Endothelial cell (in vitro differentiated cells): ENCODE results near the gene PIP4K2C. TPM values are rescaled to one million over a fixed set of nuclear protein-coding genes. Genes with fewer than 3 reads are reported as not detected.

Source experiments
- DNase-seq: peaks from one replicate; pipeline ENCODE4 v3.0.0; 2021; ENCODE audit warnings: low spot score
- H3K27ac Mint-ChIP-seq: one replicate; pipeline ENCODE4 v1.8.0; 2021; ENCODE audit warnings: mixed read lengths, inconsistent platforms; ENCODE audit not compliant: unreplicated experiment
- H3K27me3 Mint-ChIP-seq: one replicate; pipeline ENCODE4 v1.8.0; 2021; ENCODE audit warnings: mild to moderate bottlenecking, moderate library complexity, mixed read lengths, inconsistent platforms; ENCODE audit not compliant: unreplicated experiment
- H3K36me3 Mint-ChIP-seq: one replicate; pipeline ENCODE4 v1.8.0; 2021; ENCODE audit warnings: mild to moderate bottlenecking, low read depth, mixed read lengths, inconsistent platforms; ENCODE audit not compliant: unreplicated experiment
- H3K4me1 Mint-ChIP-seq: one replicate; pipeline ENCODE4 v1.8.0; 2021; ENCODE audit warnings: mild to moderate bottlenecking, mixed read lengths, inconsistent platforms; ENCODE audit not compliant: unreplicated experiment
- H3K4me3 Mint-ChIP-seq: one replicate; pipeline ENCODE4 v1.8.0; 2021; ENCODE audit warnings: mild to moderate bottlenecking, mixed read lengths, inconsistent platforms; ENCODE audit not compliant: unreplicated experiment
- H3K9me3 Mint-ChIP-seq: one replicate; pipeline ENCODE4 v1.8.0; 2021; ENCODE audit warnings: mixed read lengths, inconsistent platforms; ENCODE audit not compliant: unreplicated experiment
- CTCF ChIP-seq: fragments of 200-600 bp; sonication (generic); IDR thresholded peaks from one replicate; pipeline ENCODE4 v1.5.0; 2021; ENCODE audit warnings: antibody characterized with exemption; ENCODE audit not compliant: unreplicated experiment
- total RNA-seq: library from RNA; stranded (reverse); fragmentation: NEBNext Ultra II Directional; extraction: Animal tissue kit (Norgen Biotek cat#: 25700); gene quantifications from one replicate; pipeline ENCODE4 v1.2.1, GENCODE V29; 2021; ENCODE audit not compliant: unreplicated experiment

Gene PIP4K2C
- total RNA-seq, 1 donor from 2014 or later = 18.5 TPM

- H3K27ac Mint-ChIP-seq = no peak overlapping the region
- DNase-seq = no peak
- no peaks in the 10 kb centered on the region for H3K36me3 Mint-ChIP-seq
- peaks cover 10% of the 10 kb centered on the region for H3K27me3 Mint-ChIP-seq
- no peaks in the 10 kb centered on the region for H3K9me3 Mint-ChIP-seq
- peaks cover 5% of the 10 kb centered on the region for H3K4me1 Mint-ChIP-seq
- TF ChIP-seq CTCF = no peak
- H3K4me3 Mint-ChIP-seq = no peak overlapping the region
Measured at GRCh38 chr12:57552306-57552651, 38.7 kb upstream of the PIP4K2C start.

- TF ChIP-seq CTCF = no peak
- H3K36me3 Mint-ChIP-seq = no peaks in the 10 kb centered on the region
- no peak for DNase-seq
- no peaks in the 10 kb centered on the region for H3K9me3 Mint-ChIP-seq
- peaks cover 10% of the 10 kb centered on the region for H3K27me3 Mint-ChIP-seq
- H3K4me3 Mint-ChIP-seq = no peak overlapping the region
- H3K4me1 Mint-ChIP-seq = peaks cover 4% of the 10 kb centered on the region
- H3K27ac Mint-ChIP-seq = no peak overlapping the region
Measured at GRCh38 chr12:57552835-57553313, 38.1 kb upstream of the PIP4K2C start.

- DNase-seq = no peak
- H3K27me3 Mint-ChIP-seq = peaks cover 10% of the 10 kb centered on the region
- H3K9me3 Mint-ChIP-seq = no peaks in the 10 kb centered on the region
- H3K27ac Mint-ChIP-seq = no peak overlapping the region
- H3K4me1 Mint-ChIP-seq = peaks cover 4% of the 10 kb centered on the region
- TF ChIP-seq CTCF = no peak
- no peak overlapping the region for H3K4me3 Mint-ChIP-seq
- no peaks in the 10 kb centered on the region for H3K36me3 Mint-ChIP-seq
Measured at GRCh38 chr12:57553343-57554202, 37.4 kb upstream of the PIP4K2C start.

DNA sequence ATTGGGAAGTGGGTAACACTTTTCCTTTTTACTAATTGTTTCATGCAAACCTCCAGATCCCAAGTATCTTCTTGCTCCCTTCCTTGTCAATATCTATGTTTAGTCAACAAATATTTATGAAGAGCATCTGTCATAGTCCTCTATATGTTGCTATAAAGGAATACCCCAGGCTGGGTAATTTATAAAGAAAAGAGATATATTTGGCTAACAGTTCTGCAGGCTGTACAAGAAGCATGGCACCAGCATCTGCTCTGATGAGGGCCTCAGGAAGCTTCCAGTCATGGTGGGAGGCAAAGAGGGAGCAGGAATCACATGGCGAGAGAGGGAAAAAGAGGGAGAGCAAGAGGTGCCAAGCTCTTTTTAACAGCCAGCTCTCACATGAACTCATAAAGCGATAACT, 36.5 kb upstream of the PIP4K2C start:
- no peak overlapping the region for H3K27ac Mint-ChIP-seq
- no peaks in the 10 kb centered on the region for H3K9me3 Mint-ChIP-seq
- no peak for DNase-seq
- H3K4me1 Mint-ChIP-seq = peaks cover under 1% of the 10 kb centered on the region
- TF ChIP-seq CTCF = no peak
- peaks cover 8% of the 10 kb centered on the region for H3K27me3 Mint-ChIP-seq
- no peak overlapping the region for H3K4me3 Mint-ChIP-seq
- no peaks in the 10 kb centered on the region for H3K36me3 Mint-ChIP-seq

DNA sequence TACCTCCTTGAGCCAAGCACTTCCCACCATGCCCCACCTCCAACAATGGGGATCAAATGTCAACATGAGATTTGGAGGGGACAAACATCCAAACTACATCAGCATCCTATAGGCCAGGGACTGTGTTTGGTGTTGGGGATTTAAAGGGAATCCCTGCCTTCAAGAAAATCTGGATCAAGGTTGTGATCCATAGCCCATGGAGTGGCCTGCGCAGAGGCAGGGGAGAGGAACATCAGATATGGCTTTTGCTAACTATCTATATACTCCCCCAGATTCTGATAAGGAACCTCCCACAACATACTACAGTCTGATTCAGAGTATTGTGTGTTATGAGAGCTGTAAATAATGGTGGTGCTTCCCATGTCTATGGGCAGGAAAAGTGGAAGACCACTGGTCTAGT, 36.1 kb upstream of the PIP4K2C start:
- Mint-ChIP-seq H3K9me3 (no peaks in the 10 kb centered on the region), H3K36me3 (no peaks in the 10 kb centered on the region), H3K4me3 (no peak overlapping the region), H3K4me1 (no peaks in the 10 kb centered on the region), H3K27me3 (peaks cover 7% of the 10 kb centered on the region), H3K27ac (no peak overlapping the region)
- no peak for TF ChIP-seq CTCF
- DNase-seq = no peak
